K562 (cell line): ENCODE measurements around the gene C1QTNF2. TPM values are rescaled to one million over a fixed set of nuclear protein-coding genes. Genes with fewer than 3 reads are reported as not detected.

Experiments used
- ATAC-seq: fragments of 200-7000 bp; cut with Tn5 transposase; 3 replicates; pipeline ENCODE4 v1.9.1; 2020; ENCODE audit warnings: moderate library complexity
- BruUV-seq: library from RNA; stranded (reverse); fragments of 400-500 nt; replicated peaks from 2 replicates; lab custom pipeline; 2021; lab: Mats Ljungman, UMichigan
- CTCF ChIA-PET: fragments of 300-600 bp; formaldehyde crosslinking; extraction: SDS; loops from one replicate; lab custom pipeline; 2021; ENCODE audit warnings: low intra/inter-chr PET ratio; lab: Yijun Ruan, JAX
- POLR2A ChIA-PET: fragments of 300-600, 350-650 bp; sonication (Branson Sonifier 250); formaldehyde crosslinking; extraction: SDS; loops from one replicate; lab custom pipeline; 2021; ENCODE audit warnings: antibody characterized with exemption, inconsistent platforms; lab: Yijun Ruan, JAX
- DNase-seq, 4 experiments: peaks; one replicate each; pipeline versions ENCODE4 v3.0.0 to v3.0.0-alpha.2; 2011 to 2018; ENCODE audit warnings: low spot score in 3 of 4, mixed read lengths in 3 of 4; ENCODE audit errors: extremely low read depth in 1 of 4
- FAIRE-seq: peaks from 2 replicates; lab custom pipeline; 2011; peaks lifted over from hg19 to GRCh38; lab: Jason Lieb, UNC
- H2AFZ ChIP-seq: 2 replicates; pipeline ENCODE4 v1.6.0; 2011; ENCODE audit warnings: low read depth, low read length, control low read depth, inconsistent platforms
- H3K27ac ChIP-seq: fragments of 200-600 bp; 3 replicates; pipeline ENCODE4 v1.8.0; 2011; ENCODE audit warnings: low read depth, mild to moderate bottlenecking, control low read depth, inconsistent platforms, low read length, moderate library complexity, mixed read lengths; ENCODE audit errors: extremely low read depth
- H3K27me3 ChIP-seq, 2 experiments: fragments of 300-600 bp in 1 of 2; 2 replicates in 1 of 2; 3 replicates in 1 of 2; pipeline versions ENCODE4 v1.6.0 to v1.8.0; 2011; ENCODE audit warnings: inconsistent platforms in 2 of 2, low read length in 2 of 2, mild to moderate bottlenecking in 1 of 2, mixed read lengths in 1 of 2, moderate library complexity in 1 of 2; ENCODE audit not compliant: control insufficient read depth in 2 of 2, insufficient read depth in 2 of 2
- H3K36me3 ChIP-seq: fragments of 300-600 bp; 3 replicates; pipeline ENCODE4 v1.8.0; 2011; ENCODE audit warnings: mild to moderate bottlenecking, low read length, inconsistent platforms; ENCODE audit not compliant: control insufficient read depth, insufficient read depth
- H3K4me1 ChIP-seq, 2 experiments: fragments of 200-600 bp in 1 of 2; replicated peaks in 1 of 2; 2 replicates in 1 of 2; 3 replicates in 1 of 2; pipeline versions ENCODE4 v1.5.1 to v1.8.0; 2011; ENCODE audit warnings: inconsistent platforms in 2 of 2, low read length in 2 of 2, mild to moderate bottlenecking in 1 of 2, mixed read lengths in 1 of 2, moderate library complexity in 1 of 2; ENCODE audit not compliant: control insufficient read depth in 2 of 2, insufficient read depth in 2 of 2
- H3K4me2 ChIP-seq: 2 replicates; pipeline ENCODE4 v1.6.1; 2011; ENCODE audit warnings: low read length, control low read depth, inconsistent platforms, mixed read lengths; ENCODE audit not compliant: insufficient read depth
- H3K4me3 ChIP-seq: fragments of 200-600 bp; sonication (generic), shearing (Covaris generic); 2 replicates; pipeline ENCODE4 v1.5.1; 2016; ENCODE audit warnings: control low read depth, inconsistent platforms
- H3K79me2 ChIP-seq: fragments of 200-600 bp; 3 replicates; pipeline ENCODE4 v1.8.0; 2011; ENCODE audit warnings: low read length, inconsistent platforms; ENCODE audit not compliant: control insufficient read depth, insufficient read depth
- H3K9ac ChIP-seq, 2 experiments: 2 replicates each; pipeline versions ENCODE4 v1.6.0 to v1.6.1; 2011; ENCODE audit warnings: low read depth in 2 of 2, low read length in 2 of 2, control low read depth in 1 of 2, inconsistent platforms in 1 of 2, mild to moderate bottlenecking in 1 of 2, mixed read lengths in 1 of 2; ENCODE audit not compliant: insufficient read depth in 1 of 2
- H3K9me1 ChIP-seq: one replicate; pipeline ENCODE4 v1.6.0; 2011; ENCODE audit warnings: inconsistent platforms, mild to moderate bottlenecking, low read length, moderate library complexity; ENCODE audit not compliant: control insufficient read depth, insufficient read depth
- H3K9me3 ChIP-seq: replicated peaks from 2 replicates; pipeline ENCODE4 v1.5.1; 2011; ENCODE audit warnings: low read depth, low read length, inconsistent platforms; ENCODE audit not compliant: control insufficient read depth, insufficient read depth
- H4K20me1 ChIP-seq: replicated peaks from 2 replicates; pipeline ENCODE4 v1.6.1; 2011; ENCODE audit warnings: low read length, inconsistent platforms, mixed read lengths; ENCODE audit not compliant: control insufficient read depth, insufficient read depth
- ATF6 ChIP-seq: sonication (generic); formaldehyde crosslinking; IDR thresholded peaks from 2 replicates; pipeline ENCODE4 v1.4.0; 2020; ENCODE audit warnings: mild to moderate bottlenecking, missing genetic modification reagents
- CTCFL ChIP-seq: IDR thresholded peaks from 2 replicates; pipeline ENCODE4 v1.6.1; 2011; ENCODE audit warnings: borderline replicate concordance, low read depth, mild to moderate bottlenecking, moderate library complexity, low read length; ENCODE audit not compliant: insufficient read depth, poor library complexity, severe bottlenecking
- DACH1 ChIP-seq: fragments of 450-650 bp; IDR thresholded peaks from 2 replicates; pipeline ENCODE4 v1.6.1; 2018; ENCODE audit not compliant: partially characterized antibody
- SLC30A9 ChIP-seq: fragments of 250-450 bp; sonication (Bioruptor Pico); IDR thresholded peaks from 2 replicates; pipeline ENCODE4 v1.8.0; 2022; ENCODE audit warnings: mild to moderate bottlenecking, moderate library complexity
- ZNF133 ChIP-seq: fragments of 250-450 bp; sonication (Bioruptor Pico); IDR thresholded peaks from 2 replicates; pipeline ENCODE4 v1.4.0; 2020; ENCODE audit warnings: mild to moderate bottlenecking
- WGBS: fragments of 100-300 bp; shearing (Covaris generic); methylation state at CpG from one replicate; pipeline ENCODE4 v1.1.6; 2016; ENCODE audit warnings: low coverage, mixed read lengths; ENCODE audit not compliant: insufficient coverage; ENCODE audit errors: missing lambda C conversion rate; 5-methylcytosine and 5-hydroxymethylcytosine counted together
- in situ Hi-C: fragments of 300-500 bp; cut with MboI; formaldehyde crosslinking; loops from 4 replicates; pipeline ENCODE4 v1.15.0; 2018; ENCODE audit warnings: inconsistent platforms, mixed read lengths
- intact Hi-C: fragments of 100-400 bp; cut with micrococcal nuclease; formaldehyde crosslinking; loops from 2 replicates; pipeline ENCODE4 v1.14.2; 2022
- polyA plus RNA-seq, 8 experiments: library from polyadenylated mRNA; depleted of rRNA in 4 of 8; stranded (reverse) in 5 of 8; unstranded in 3 of 8; fragments of >200 nt; fragmentation: Nextera tagmentation in 2 of 8; fragmentation: Illumina TruSeq in 1 of 8; extraction: Ambion mirVana in 2 of 8; extraction: Trizol in 1 of 8; gene quantifications; 2 replicates each; pipeline versions ENCODE4 v1.2.1 to v1.2.3, GENCODE V29; 2011 to 2014; ENCODE audit warnings: inconsistent platforms in 1 of 8, missing spikeins in 1 of 8
- total RNA-seq, 7 experiments: library from RNA; depleted of rRNA in 6 of 7; stranded (reverse); fragments of >200 nt in 6 of 7; fragmentation: Illumina TruSeq in 2 of 7; extraction: Trizol in 2 of 7; gene quantifications; 2 replicates each; pipeline versions ENCODE4 v1.2.1 to v1.2.3, GENCODE V29; 2011 to 2021; ENCODE audit warnings: low replicate concordance in 1 of 7

C1QTNF2 gene
- total and polyA plus RNA-seq, 9 of the 15 experiments (the other 6 are each of a cell fraction or from before 2014, with no cell fraction given): not detected

GRCh38 chr5:160317434-160317833 is 53.0 kb downstream of the C1QTNF2 start:
- Histone ChIP-seq H3K4me3 (no peak overlapping the region), H3K27ac (no peak overlapping the region), H4K20me1 (no peaks in the 10 kb centered on the region), H3K9me3 (no peaks in the 10 kb centered on the region), H3K9ac (no peak overlapping the region), H3K4me2 (no peak overlapping the region), H3K79me2 (no peaks in the 10 kb centered on the region), H3K27me3 (peaks cover 22 to 26% of the 10 kb centered on the region in 2 experiments; a peak in 4 of 5 replicates), H3K4me1 (peaks cover 0 to 4% of the 10 kb centered on the region in 2 experiments; a peak in 1 of 5 replicates), H3K9me1 (no peaks in the 10 kb centered on the region), H2AFZ (no peak overlapping the region), H3K36me3 (no peaks in the 10 kb centered on the region)
- POLR2A ChIA-PET: no interaction called here
- TF ChIP-seq CTCFL: no peak
- TF ChIP-seq SLC30A9 (CRISPR knock-in tag): no peak
- no peak for TF ChIP-seq ZNF133 (CRISPR knock-in tag)
- no peak for TF ChIP-seq DACH1
- TF ChIP-seq ATF6 (CRISPR knock-in tag): no peak
- no TSS peak for BruUV-seq
- CTCF ChIA-PET: no interaction called here
- intact Hi-C loops: no loop called here
- under 1% methylated on average over 5 of the region's 5 CpGs for WGBS
- DNase-seq (no peak), FAIRE-seq (peak; percentile 42), ATAC-seq (peak; percentile 43; the same call in 2 of the 3 replicates)
- in situ Hi-C loops: no loop called here
